T-helper 2 cell (primary cell): ENCODE measurements around the gene RPL37A.

Source experiments
- DNase-seq, 5 experiments: peaks; one replicate each; pipeline versions ENCODE4 v3.0.0 to v3.0.0-alpha.2; 2012 to 2022

Gene RPL37A

DNA sequence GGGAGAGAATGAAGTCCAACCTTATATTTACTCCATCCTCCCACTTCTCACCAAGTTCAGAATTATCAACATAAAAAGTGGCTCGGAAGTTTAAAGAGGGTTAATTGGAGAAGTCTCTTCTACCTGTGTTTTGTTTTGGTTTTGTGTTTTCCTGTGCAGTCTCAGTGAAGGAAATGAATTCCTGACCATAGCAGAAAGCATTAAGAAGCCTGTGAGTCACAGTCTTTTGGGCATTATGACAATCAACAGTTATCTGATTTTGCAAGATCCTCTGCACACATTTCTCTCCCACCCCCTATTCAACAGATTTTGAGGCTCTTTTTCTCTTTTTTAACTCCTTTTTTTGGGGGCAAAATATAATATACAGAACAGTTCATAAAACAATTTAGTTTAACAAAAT, 8.6 kb upstream of the RPL37A start:
- DNase-seq = no peak

DNA sequence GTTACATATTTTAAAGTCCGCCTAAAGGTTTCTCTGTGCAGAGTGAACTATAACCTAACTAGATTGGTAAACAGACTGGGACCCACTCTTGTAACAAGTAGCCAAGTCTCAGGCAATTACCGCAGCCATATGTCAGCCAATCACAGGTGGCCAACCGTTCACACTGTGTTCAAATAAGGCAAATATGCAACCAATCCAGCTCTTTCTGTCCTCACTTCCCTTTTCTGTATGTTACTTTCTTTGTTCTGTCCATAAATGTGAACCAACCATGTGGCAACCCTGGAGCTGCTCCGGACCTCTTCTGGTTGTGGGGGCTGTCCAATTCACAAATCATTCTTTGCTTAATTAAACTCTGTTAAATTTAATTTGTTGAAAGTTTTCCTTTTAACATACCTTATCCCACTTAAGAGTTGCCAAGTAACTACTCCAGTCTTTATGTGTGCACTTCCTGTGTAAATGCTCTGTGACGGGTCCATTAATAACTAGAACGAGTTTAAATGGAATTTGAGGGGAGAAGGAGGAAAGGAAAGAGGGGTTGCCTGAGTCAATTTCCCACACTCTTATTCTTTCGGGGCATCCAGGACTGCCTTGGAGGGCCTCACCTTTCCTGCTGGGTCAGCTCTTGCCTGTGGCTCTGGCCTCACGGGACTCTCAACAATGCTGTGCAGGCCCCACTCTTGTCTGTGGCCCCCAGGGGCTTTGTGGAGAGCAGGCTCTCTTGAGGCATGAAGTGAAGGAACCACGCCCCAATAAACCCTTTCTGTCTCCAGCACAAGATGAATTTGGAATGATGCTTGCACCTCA, 6.6 kb upstream of the RPL37A start:
- no peak for DNase-seq

DNA sequence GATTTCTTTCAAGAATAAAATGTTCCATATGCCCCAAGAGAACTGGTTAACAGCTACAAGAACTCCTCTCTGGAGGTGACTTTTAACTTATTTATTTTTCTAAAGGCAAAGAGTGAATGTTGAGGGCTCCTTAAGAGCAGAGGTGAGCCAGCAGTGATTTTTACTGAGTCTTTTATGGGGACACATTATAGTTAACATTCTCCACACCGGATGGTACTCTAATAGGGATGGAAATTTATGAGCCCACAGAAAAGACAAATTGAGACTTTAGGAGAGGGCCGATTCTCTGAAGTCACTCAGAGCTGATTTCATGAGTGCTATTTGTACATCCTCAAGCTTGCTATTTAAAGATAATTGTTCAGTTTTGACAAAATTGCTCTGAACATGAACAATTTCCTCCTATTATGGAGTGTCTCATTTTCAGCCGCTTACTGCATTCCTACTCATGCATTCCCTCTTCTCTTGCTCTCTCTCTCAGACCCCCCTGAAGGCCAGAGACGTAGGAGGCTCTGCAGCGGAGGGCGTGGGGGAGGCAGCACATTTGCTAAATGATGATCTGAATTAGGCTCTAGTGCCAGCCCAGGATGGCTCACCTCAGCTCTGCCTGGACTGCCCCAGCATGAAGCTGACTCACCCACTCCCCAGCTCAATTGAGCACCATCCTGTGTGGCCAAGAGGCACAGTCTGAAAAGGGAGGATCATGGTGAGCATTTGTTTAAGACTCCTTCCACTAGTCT, 5.9 kb upstream of the RPL37A start:
- no peak for DNase-seq

DNA sequence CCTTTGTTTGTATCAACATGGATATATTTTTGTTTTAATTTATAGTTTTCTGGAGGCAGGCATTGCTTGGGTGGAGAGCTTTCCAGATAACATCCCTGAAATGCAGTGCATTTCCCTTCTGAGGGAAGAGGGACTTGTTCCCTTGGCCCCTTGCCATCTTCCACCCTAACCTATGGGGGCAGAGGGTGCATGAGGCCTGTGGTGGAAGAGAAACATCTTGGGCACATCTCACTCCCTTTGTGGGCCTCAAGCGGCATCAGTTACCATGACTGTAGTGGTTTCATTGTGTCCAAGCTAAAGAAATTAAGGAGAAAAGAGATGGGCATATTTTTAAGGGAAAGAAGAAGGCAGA, 5.3 kb upstream of the RPL37A start:
- no peak for DNase-seq

DNA sequence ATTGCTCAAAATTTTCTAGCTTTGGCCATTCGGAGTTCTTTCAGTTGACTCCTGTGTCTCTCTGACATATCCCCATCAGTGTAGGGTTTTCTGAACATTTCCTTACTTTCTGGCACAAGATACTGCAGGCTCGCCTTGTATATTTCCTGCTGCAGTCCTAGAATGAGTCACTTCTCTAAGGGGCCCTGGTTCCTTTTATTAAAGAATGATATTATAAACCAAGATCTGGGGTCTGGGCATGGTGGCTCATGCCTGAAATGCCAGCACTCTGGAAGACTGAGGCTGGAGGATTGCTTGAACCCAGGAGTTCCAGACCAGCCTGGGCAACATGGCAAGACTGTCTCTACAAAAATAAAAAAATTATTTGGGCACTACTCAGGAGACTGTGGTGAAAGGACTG, 3.0 kb upstream of the RPL37A start:
- DNase-seq = no peak

DNA sequence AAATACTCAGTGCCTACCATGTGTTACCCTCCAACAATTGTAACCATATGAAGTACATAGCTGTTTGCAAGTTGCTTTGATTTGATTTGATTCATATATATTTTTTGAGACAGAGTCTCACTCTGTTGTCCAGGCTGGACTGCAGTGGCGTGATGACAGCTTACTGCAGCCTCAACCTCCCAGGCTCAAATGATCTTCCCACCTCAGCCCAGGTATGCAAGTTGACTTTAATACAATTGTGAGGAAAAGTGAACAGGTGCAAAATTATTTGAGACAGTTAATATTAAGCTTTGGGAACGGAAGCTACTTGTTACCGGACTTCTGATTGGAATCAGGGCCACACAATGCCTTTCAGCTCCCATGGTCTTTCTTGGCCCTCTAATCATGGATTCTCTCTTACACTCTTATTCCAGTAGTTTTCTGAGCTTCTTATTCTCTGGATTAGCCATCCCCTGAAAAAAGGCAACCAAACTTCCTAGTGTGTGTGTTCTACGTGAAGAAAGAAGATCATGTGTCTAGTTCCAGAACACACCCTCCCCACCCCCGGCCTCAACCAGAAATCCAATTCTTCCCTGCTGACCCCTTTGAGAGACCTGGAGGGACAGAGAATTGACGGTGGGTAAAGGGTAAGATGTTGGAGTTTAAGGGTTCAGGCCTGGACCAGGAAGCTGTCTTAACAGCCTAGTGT, 1.1 kb upstream of the RPL37A start:
- DNase-seq = no peak

DNA sequence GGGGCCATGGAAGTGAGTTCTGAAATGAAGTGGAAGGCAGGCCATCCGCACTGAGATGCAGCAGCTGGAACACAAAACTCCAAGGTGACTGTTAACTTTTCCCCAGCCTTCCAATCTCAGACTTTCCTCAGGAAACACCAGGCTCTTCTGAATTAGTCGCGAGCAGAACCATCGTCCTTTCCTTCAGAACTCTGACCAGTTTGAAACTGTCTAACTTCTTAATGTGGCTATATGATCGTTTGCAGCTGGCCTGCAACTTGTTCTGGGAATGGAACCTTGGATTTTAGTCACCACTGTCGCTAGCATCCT, 620 bp upstream of the RPL37A start:
- peak in 1 of 5 experiments; percentile 31 for DNase-seq

DNA sequence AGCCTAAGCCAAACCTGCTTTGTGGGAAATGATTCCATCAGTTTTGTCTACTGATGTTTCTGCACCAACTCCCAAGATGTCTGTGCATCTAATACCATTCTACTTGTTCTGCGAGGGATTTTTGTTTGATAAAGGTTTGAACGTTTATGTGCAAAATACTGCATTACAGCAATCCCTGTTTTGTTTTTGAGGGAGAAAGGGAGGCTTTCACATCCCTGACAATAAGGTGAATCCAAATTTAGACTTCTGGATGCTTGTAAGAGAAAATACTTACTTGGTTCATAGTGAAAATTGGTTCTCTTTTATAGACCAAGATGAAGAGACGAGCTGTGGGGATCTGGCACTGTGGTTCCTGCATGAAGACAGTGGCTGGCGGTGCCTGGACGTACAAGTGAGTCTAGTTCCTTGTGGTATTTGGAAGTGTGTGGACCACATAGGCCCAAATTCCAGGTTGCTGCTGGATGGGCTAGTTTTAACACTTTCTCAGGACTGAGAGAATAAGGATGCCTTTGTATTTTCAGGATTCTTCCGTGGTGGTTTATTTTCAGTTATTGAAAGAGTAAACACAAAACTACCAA, 1.1 kb downstream of the RPL37A start:
- DNase-seq = peak in 1 of 5 experiments; percentile 16

DNA sequence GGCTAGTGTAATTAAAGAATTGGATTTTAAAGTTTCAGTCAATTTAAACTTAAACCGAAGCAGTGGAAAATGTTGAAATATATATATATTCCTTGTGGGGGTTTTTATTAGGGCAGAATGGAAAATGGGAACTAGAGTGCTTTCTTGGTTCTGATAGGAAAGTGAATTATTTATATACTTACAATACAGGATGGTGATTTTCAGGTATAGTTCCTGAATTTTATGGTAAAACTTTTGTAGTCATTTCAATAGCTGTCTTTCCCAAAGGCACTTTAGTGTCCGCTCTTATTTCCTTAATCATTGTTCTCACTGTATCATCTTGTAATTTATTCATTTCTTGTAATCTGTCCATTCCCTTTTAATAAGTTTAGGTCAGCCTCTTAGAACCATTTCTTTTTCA, 1.9 kb downstream of the RPL37A start:
- no peak for DNase-seq

DNA sequence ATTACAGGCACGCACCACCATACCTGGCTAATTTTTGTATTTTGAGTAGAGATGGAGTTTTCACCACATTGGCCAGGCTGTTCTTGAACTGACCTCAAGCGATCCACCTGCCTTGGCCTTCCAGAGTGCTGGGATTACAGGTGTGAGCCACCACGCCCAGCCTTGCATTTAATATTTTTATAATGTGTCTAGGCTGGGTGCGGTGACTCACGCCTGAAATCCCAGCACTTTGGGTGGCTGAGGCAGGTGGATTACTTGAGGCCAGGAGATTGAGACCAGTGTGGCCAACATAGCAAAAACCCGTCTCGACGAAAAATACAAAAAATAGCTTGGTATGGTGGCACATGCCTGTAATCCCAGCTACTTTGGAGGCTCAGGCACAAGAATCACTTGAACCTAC, 3.2 kb downstream of the RPL37A start:
- no peak for DNase-seq

DNA sequence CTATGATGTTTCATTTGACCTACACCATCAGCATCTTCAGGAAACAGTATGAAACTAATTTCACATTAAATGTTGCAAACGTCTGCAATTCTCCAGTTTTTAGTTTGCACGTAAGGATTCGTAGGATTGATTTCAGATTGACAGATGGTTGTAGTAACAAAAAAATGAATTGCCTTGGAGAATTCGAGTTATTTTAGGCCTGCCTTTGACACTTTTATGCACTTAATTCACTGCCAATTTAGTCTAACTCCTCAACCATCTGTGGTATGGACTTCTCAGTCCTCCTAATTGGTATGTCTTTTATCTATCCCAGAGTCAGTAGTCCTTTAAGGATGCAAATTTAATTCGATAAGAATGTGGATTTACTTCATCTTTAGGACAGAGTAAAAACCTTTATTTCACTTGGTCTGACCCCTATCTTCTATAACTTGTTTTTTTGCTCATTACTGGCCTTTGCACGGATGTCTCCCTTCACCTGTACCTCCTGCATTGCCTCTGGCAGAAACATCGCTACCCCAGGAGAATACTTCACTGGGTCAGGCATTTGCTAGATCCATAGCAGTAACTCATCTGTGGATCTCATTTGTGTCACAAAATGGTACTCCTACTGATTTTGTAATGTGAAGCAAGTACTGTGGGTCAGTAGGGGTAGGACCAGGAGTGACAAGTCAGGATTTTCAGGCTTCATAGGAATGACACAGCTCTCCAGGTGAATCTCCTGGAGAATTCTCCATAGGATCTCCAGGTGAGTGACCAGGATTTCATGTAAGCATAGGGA, 3.9 kb downstream of the RPL37A start:
- no peak for DNase-seq

DNA sequence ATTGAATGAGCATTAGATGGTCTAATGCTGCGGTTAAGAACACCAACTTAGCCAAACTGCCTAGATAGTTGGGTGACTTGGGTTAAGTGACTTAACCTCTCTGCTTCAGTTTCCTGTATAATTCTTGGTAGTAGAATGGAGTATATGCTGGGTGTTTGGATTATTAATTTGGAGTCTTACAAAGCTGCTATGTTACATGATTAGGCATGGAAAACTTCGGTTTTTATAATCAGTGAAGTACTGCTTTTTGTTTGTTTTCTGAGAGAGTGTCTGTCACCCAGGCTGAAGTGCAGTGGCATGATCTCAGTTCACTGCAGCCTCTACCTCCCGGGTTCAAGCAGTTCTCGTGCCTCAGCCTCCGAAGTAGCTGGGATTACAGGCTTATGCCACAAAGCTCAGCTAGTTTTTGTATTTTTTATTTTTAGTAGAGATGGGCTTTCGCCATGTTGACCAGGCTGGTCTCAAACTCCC, 4.5 kb downstream of the RPL37A start:
- DNase-seq = no peak

DNA sequence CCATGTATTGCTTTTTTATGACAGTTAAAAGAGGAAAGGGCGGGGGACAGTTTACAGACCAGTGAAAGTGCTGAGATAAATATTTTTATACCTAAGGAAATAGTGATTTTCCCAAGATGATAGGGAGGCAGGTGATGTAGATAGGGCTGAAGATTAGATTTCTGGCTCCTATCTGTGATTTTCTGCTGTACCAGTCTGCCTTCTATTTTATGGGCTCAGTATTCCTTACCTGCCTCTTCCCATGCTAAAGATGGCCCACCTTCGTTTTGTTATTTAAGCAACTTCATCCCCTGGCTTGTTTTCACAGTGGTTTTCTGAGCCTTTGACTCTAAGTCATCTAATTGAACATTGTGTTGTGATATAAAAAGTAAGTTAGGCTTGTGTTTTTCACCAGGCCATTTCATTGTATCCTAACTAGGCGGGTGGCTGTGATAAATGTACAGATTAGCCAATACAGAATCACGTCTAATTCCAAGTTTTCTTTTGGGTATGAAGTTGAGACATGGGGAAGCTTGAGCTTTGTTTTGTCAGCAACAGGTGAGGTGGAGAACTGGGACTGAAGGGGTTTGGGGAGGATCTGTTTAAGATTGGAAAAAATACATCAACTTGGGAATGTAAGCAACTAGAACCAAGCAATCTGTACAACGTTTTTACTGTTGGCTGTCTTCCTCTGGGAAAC, 5.2 kb downstream of the RPL37A start:
- DNase-seq = no peak

DNA sequence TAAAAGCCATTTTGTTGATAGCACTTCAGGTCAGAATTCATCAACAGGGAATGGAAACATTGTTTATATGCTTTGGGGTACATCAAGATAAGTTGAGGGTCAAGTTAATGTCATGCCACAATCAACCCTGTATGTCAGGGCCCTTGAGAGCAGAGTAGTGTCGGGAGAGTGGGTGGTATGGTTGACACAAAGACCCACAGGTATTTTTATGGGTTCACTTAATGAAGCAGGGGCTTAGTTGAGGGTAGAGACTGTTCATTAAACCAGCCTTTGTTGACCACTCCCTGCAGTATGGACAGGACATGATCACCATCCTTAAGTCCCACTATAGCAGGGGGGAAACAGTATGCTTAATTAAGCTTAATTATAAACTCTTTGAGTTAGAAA, 5.7 kb downstream of the RPL37A start:
- DNase-seq = no peak

DNA sequence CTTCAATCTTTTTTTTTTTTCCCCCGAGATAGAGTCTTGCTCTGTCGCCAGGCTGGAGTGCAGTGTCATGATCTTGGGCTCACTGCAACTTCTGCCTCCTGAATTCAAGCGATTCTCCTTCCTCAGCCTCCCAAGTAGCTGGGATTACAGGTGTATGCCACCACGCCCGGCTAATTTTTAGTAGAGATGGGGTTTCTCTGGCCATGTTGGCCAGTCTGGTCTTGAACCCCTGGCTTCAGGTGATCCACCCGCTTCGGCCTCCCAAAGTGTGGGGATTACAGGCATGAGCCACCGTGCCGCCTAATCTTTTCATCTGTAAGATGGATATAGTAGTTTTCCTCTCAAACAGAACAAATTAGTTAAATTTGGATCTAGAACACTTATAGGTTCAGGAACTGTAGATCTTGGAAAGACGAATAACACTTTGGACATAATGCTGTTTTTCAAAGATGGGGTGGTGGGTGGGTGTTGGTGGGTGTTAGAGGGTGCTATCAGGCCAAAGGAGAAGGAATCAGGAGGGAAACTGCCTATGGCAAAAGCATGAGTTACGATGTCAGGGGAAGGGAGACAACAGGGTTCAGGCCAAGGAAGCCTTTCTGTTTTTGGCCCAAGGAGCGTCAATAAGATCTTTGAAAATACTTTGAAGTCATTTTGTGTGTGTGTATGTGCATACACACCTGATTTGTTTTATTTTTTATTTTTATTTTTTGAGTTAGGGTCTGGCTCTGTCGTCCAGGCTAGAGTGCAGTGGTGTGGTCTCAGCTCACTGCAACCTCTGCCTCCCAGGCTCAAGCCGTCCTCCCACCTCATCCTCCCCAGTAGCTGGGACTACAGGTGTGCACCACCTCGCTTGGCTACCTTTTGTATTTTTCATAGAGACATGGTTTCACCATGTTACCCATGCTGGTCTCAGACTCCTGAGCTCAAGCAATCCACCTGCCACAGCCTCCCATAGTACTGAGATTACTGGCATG, 6.8 kb downstream of the RPL37A start:
- DNase-seq = no peak

DNA sequence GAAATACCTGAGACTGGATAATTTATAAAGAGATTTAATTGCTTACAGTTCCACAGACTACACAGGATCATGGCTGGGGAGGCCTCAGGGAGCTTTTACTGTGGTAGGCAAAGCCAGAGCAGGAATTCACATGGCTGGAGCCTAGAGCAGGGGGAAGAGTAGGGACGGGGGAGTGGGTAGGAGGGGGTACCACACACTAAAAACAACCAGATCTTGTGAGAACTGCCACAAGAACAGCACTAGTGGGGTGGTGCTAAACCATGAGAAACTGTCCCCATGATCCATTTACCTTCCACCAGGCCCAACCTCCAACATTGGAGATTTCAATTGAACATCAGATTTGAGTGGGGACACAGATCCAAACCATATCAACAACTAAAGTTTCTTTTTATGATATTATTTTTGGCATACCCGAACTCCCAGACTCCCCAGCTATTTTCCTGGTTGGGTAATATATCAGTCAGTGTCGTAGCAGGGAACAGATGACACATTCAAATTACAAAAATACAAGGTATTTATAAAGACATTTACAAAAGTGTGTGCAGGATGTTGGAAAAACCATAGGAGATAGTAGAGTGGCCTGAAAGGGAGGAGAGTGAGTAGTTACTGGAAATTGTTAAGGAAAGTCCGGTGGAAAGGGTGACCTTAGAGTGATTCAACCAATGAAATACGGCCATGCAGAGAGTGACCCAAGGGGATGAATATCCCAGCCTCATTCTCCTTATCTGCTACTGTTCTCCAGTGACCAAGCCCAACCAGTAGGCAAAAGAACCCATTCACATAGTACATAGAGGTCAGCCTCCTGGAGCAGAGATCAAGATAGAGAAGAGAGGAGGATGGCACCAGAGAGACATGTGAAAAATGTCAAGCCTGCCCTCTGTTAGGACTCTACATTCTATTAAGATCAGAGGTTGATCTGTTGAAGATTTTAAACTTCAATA, 8.8 kb downstream of the RPL37A start:
- DNase-seq = no peak

DNA sequence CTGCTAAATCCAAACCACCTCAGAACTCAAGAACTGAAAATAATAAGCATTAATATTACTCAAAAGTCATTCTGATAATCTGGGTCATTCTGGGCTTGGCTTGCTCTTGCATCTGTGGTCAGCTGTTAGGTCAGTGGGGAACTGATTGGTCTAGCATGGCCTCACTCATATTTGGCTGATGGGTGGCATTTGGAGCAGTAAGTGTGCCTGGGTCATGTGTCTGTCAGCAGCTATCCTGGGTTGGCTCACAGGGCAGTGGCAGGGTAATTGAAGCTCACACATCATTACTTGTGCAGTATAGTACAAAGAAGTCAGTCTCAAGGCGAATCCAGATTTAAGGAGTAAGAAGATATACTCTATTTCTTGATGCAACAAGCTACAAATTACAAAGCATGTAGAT, 9.6 kb downstream of the RPL37A start:
- DNase-seq = no peak

DNA sequence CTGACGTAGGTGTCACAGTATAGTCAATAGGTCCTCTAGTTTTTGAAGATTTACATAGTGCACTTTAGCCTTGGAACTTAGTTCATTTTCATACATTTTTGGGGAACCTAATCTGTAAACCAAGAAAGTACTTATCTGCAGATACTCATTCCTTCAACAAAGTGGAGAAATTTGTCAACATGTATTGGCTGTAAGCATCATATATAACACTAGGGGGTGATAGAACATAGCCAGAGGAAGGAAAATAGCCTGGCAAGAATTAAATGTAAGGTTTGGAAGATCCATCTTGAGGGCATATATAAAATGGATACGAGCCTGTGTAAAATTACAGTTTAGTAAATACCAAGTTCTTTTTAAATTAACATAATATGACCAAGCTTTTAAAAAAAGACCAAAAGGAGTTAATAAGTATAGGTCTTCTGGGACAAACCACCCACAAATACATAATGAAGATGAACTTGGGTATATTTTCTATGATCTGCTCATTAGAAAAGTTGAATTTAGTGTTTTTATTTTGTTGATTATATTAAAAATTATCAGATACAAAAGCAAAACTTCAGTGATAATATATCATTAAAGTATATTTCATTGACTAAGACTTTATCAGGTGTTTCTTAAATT, 18.2 kb downstream of the RPL37A start:
- DNase-seq = peak in 1 of 5 experiments; percentile 34
